C4-2B (cell line): ENCODE data around the gene SEMA4B.
"Not testable (repeated sequence)": the region's sequence is repeated elsewhere in the genome, so short reads cannot be mapped to it uniquely, and the experiment has no call there.

Source experiments
- H3K27ac ChIP-seq: fragments of 450-650 bp; 2 replicates; pipeline ENCODE4 v1.5.1; 2017
- ZFX ChIP-seq: fragments of 450-650 bp; IDR thresholded peaks from 2 replicates; pipeline ENCODE4 v1.6.1; 2017
- TF ChIP-seq, protein P1 (sequence below): fragments of 450-650 bp; conservative IDR thresholded peaks from 2 replicates; pipeline ENCODE4 v1.5.1; 2017; ENCODE audit warnings: mild to moderate bottlenecking

The SEMA4B gene

DNA sequence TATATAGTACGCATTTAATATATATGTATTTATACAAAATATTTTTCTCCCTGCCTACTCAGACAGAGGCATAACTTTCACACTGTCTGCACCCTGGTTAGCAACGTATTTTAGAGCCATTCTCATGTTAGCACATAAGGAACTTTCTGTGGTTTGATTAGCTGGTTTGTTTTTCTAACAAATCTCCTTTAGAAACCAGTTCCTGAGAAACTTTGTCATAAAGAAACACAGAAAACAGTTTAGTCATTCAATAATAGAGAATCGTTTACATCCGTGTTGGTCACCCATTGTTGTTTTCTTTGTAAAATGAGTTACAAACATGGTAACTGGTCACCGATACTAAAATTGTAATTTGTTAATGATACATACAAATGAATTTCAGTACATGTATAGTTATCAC, 58.4 kb downstream of the SEMA4B start:
- H3K27ac ChIP-seq, result no peak overlapping the region
- no peak for TF ChIP-seq ZFX
- TF ChIP-seq, protein P1, sequence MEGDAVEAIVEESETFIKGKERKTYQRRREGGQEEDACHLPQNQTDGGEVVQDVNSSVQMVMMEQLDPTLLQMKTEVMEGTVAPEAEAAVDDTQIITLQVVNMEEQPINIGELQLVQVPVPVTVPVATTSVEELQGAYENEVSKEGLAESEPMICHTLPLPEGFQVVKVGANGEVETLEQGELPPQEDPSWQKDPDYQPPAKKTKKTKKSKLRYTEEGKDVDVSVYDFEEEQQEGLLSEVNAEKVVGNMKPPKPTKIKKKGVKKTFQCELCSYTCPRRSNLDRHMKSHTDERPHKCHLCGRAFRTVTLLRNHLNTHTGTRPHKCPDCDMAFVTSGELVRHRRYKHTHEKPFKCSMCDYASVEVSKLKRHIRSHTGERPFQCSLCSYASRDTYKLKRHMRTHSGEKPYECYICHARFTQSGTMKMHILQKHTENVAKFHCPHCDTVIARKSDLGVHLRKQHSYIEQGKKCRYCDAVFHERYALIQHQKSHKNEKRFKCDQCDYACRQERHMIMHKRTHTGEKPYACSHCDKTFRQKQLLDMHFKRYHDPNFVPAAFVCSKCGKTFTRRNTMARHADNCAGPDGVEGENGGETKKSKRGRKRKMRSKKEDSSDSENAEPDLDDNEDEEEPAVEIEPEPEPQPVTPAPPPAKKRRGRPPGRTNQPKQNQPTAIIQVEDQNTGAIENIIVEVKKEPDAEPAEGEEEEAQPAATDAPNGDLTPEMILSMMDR, result no peak

GRCh38 chr15:90260731-90261130, 59.6 kb downstream of the SEMA4B start:
- H3K27ac ChIP-seq, result not testable (repeated sequence)

GRCh38 chr15:90261811-90262210, 60.7 kb downstream of the SEMA4B start:
- H3K27ac ChIP-seq, result no peak overlapping the region
- no peak for TF ChIP-seq ZFX
- TF ChIP-seq, protein P1, result no peak

GRCh38 chr15:90262426-90262825, 61.3 kb downstream of the SEMA4B start:
- no peak overlapping the region for H3K27ac ChIP-seq
- TF ChIP-seq ZFX, result no peak

DNA sequence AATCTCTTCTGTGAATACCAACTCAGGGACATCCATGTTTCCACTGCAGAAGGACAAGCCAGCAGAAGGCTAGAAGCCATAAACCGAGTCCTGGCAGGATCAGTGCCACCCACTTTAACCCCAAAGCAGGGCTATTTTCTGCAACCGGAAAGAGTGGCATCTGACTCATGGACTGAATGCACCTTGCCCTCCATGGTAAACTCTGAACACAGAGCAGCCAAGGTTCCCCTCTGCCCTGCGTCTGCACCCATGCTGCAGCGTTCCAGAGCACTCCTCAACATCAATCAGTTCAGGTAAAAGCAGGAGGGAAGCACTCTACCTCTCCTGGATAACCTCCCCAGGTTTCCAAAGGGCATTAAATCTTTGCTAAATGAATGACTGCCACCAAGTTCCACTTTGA, 63.5 kb downstream of the SEMA4B start:
- peak overlapping the region; percentile 90 for H3K27ac ChIP-seq
- TF ChIP-seq ZFX, result no peak
- TF ChIP-seq, protein P1, result no peak

GRCh38 chr15:90265271-90266060, 64.3 kb downstream of the SEMA4B start, which contains the start of gene NGRN:
Gene NGRN, plus strand, starts transcription at chr15:90265672. Its CDS starts 41 bp downstream, at chr15:90265713.
- TF ChIP-seq, protein P1, result no peak
- peak; percentile 95 for TF ChIP-seq ZFX
- peak within 1 kb of the TSS; percentile 90 for H3K27ac ChIP-seq

DNA sequence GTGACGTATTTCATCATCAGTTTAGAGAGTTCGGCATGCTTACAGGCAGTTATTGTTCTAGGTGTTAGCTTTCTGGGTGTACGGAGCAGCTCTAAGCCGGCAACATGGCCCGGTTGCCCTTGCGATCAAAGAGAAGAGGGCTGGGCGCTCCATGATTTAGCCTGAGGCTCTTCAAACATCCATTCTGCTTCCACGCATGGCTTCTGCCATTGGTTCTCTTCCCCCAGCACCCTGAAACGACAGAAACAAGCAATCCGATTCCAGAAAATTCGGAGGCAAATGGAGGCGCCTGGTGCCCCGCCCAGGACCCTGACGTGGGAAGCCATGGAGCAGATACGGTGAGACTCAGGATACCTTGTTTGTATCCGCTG, 64.9 kb downstream of the SEMA4B start:
- peak overlapping the region; percentile 90 for H3K27ac ChIP-seq
- TF ChIP-seq ZFX, result no peak
- TF ChIP-seq, protein P1, result no peak

GRCh38 chr15:90266485-90266884, 65.4 kb downstream of the SEMA4B start:
- peak overlapping the region; percentile 90 for H3K27ac ChIP-seq

More at GRCh38 chr15:90266485-90266884, 65.4 kb downstream of the SEMA4B start:
- TF ChIP-seq, protein P1, result no peak
- TF ChIP-seq ZFX, result no peak
